Osteocyte (in vitro differentiated cells): Measurements from ENCODE around the gene CYP11A1. TPM values are rescaled to one million over a fixed set of nuclear protein-coding genes. Genes with fewer than 3 reads are reported as not detected.

Source experiments
- DNase-seq: peaks from one replicate; pipeline ENCODE4 v3.0.0; 2021; ENCODE audit warnings: mixed read lengths; ENCODE audit not compliant: unreplicated experiment; ENCODE audit errors: extremely low spot score
- H3K27ac Mint-ChIP-seq: one replicate; pipeline ENCODE4 v1.8.0; 2021; ENCODE audit warnings: mild to moderate bottlenecking, mixed read lengths; ENCODE audit not compliant: unreplicated experiment
- H3K27me3 Mint-ChIP-seq: one replicate; pipeline ENCODE4 v1.8.0; 2021; ENCODE audit warnings: mixed read lengths; ENCODE audit not compliant: unreplicated experiment
- H3K36me3 Mint-ChIP-seq: one replicate; pipeline ENCODE4 v1.8.0; 2021; ENCODE audit warnings: mixed read lengths; ENCODE audit not compliant: unreplicated experiment
- H3K4me1 Mint-ChIP-seq: one replicate; pipeline ENCODE4 v1.8.0; 2021; ENCODE audit warnings: mixed read lengths; ENCODE audit not compliant: unreplicated experiment
- H3K4me3 Mint-ChIP-seq: one replicate; pipeline ENCODE4 v1.8.0; 2021; ENCODE audit warnings: mild to moderate bottlenecking, moderate library complexity, mixed read lengths; ENCODE audit not compliant: unreplicated experiment
- H3K9me3 Mint-ChIP-seq: one replicate; pipeline ENCODE4 v1.8.0; 2021; ENCODE audit warnings: mixed read lengths; ENCODE audit not compliant: unreplicated experiment
- total RNA-seq: library from RNA; stranded (reverse); gene quantifications from 2 replicates; pipeline ENCODE4 v1.2.1, GENCODE V29; 2021
- TF ChIP-seq, protein P1 (sequence below): fragments of 200-600 bp; sonication (generic); IDR thresholded peaks from 2 replicates; pipeline ENCODE4 v1.5.0; 2021; ENCODE audit warnings: antibody characterized with exemption, mild to moderate bottlenecking, moderate library complexity

CYP11A1 gene
- total RNA-seq, 1 donor from 2014 or later: not detected

DNA sequence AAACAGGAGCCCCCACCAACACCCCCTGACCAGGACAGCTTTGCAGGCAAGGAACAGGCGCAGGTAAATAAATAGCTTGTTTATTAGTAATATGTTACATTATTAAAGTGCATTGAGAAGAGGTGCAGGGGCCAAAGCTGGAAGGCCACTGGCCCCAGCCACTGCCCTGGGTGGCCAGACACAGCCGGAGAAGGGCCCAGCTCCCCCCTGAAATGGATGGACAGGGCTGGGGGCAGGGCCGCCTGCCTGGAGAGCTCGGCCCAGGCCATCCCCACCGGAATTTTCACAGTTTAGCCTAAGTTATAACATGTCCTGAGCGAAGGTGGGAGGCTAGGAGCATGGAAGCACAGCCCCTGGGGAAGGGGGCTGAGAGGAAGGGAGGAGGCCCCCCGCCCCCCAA, 41.8 kb upstream of the CYP11A1 start:
- Mint-ChIP-seq H3K36me3 (no peaks in the 10 kb centered on the region), H3K9me3 (no peaks in the 10 kb centered on the region), H3K27me3 (no peaks in the 10 kb centered on the region), H3K4me1 (peaks cover 22% of the 10 kb centered on the region), H3K4me3 (no peak overlapping the region), H3K27ac (no peak overlapping the region)
- TF ChIP-seq, protein P1, sequence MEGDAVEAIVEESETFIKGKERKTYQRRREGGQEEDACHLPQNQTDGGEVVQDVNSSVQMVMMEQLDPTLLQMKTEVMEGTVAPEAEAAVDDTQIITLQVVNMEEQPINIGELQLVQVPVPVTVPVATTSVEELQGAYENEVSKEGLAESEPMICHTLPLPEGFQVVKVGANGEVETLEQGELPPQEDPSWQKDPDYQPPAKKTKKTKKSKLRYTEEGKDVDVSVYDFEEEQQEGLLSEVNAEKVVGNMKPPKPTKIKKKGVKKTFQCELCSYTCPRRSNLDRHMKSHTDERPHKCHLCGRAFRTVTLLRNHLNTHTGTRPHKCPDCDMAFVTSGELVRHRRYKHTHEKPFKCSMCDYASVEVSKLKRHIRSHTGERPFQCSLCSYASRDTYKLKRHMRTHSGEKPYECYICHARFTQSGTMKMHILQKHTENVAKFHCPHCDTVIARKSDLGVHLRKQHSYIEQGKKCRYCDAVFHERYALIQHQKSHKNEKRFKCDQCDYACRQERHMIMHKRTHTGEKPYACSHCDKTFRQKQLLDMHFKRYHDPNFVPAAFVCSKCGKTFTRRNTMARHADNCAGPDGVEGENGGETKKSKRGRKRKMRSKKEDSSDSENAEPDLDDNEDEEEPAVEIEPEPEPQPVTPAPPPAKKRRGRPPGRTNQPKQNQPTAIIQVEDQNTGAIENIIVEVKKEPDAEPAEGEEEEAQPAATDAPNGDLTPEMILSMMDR: no peak
- DNase-seq: no peak

DNA sequence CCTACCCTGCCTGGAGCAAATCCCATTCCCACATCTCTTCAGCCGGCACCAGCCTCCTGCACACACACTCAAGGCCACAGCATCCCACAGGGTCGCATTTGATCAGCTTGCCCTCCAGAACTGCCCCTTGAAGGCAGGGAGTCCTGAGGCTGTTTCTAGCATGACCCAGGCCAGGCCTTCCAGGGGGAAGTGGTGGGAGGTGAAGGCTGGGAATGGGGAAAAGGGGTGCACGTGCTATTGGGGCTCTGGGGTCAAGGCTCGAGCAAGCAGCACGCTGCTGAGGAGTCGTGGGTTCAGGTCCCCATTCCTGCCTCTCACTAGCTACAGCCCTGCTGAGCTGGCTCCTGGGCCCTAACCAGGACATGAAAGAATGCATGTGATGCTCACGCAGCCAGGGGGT, 41.4 kb upstream of the CYP11A1 start:
- no peak for DNase-seq
- H3K4me1 Mint-ChIP-seq: peaks cover 22% of the 10 kb centered on the region
- no peak overlapping the region for H3K27ac Mint-ChIP-seq
- no peaks in the 10 kb centered on the region for H3K27me3 Mint-ChIP-seq
- TF ChIP-seq, protein P1: no peak
- H3K9me3 Mint-ChIP-seq: no peaks in the 10 kb centered on the region
- no peak overlapping the region for H3K4me3 Mint-ChIP-seq
- no peaks in the 10 kb centered on the region for H3K36me3 Mint-ChIP-seq

DNA sequence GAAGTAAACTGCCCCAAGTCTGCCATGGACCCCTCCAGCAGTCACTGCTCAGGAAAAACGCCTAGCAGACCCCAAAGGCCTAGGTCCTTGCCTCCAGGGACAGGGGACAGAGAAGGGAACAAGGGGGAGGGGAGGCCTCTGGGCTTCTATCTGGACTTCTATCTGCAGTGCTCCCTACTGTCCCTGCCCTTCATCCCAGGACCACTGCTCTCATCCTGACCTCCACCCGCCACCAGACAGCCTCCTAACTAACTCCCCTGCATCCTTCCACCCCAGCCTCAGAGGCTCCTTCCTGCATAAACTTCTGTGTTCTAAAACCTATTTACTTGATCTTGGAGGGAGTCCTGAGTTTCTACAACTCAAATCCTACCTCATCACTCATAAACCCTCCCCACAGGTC, 40.9 kb upstream of the CYP11A1 start:
- Mint-ChIP-seq H3K4me1 (peaks cover 22% of the 10 kb centered on the region), H3K27me3 (no peaks in the 10 kb centered on the region), H3K27ac (no peak overlapping the region), H3K36me3 (no peaks in the 10 kb centered on the region), H3K4me3 (no peak overlapping the region), H3K9me3 (no peaks in the 10 kb centered on the region)
- TF ChIP-seq, protein P1: no peak
- no peak for DNase-seq

DNA sequence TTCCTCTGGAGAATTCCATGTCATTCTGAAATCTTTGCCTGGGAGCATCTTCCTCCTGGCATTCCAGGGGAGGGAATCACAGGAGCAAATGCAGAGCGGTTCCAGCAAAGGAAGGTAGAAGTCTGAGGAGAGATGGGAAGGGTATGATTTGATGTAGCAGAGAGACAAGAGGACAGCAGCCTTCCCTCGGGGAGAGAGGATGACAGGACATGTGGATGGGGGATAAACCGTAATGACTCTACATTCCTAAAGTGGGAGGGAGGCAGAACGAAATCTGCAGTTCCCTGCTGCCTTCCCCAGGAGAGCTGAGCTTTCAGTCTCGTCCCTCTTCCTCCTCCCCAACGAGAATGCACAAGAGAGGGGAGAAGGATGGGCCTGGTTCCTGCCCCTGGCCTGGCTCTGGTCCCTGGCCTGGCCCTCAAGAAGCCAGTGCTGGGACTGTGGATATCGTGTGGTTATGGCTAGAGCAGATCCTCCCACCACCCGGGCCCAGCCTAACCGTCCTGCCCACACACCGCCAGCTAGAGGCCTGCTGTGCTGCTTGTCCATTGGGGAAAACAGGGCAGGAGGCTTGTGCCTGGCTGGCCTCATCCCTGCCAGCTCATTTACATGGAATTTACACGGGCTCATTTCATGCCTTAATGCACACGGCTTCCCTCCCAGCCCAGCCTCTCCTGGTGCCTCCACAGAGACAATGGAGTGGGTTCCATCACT, 39.7 kb upstream of the CYP11A1 start:
- DNase-seq: peak; percentile 88
- no peaks in the 10 kb centered on the region for H3K36me3 Mint-ChIP-seq
- H3K9me3 Mint-ChIP-seq: no peaks in the 10 kb centered on the region
- TF ChIP-seq, protein P1: no peak
- H3K4me1 Mint-ChIP-seq: peaks cover 22% of the 10 kb centered on the region
- peak overlapping the region; percentile 54 for H3K27ac Mint-ChIP-seq
- H3K27me3 Mint-ChIP-seq: no peaks in the 10 kb centered on the region
- no peak overlapping the region for H3K4me3 Mint-ChIP-seq

DNA sequence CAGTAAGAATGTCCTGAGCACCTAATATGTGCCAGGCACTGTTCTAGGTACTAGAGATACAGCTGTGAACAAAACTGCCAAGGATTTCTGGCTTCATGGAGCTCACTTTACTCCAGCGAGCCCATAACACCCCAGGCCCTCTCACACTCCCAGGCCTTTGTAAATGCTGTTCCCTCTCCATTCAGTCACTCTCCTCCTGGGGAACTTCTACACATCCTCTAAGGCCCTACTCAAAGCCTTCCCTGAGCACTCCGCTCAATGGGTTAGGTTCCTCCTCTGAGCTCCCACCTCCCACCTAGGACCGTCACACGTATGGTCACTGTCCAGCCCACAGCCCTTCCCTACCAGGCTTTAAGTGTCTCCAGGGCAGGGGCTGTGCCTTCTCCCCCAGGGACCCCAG, 39.1 kb upstream of the CYP11A1 start:
- no peak for DNase-seq
- Mint-ChIP-seq H3K4me3 (no peak overlapping the region), H3K4me1 (peaks cover 22% of the 10 kb centered on the region), H3K36me3 (no peaks in the 10 kb centered on the region), H3K27me3 (peaks cover 3% of the 10 kb centered on the region), H3K27ac (peak overlapping the region; percentile 54), H3K9me3 (no peaks in the 10 kb centered on the region)
- TF ChIP-seq, protein P1: no peak
